ENCODE results near the gene RAB30.
"Not testable (repeated sequence)": the region's sequence is repeated elsewhere in the genome, so short reads cannot be mapped to it uniquely, and the experiment has no call there.

Gene RAB30

DNA sequence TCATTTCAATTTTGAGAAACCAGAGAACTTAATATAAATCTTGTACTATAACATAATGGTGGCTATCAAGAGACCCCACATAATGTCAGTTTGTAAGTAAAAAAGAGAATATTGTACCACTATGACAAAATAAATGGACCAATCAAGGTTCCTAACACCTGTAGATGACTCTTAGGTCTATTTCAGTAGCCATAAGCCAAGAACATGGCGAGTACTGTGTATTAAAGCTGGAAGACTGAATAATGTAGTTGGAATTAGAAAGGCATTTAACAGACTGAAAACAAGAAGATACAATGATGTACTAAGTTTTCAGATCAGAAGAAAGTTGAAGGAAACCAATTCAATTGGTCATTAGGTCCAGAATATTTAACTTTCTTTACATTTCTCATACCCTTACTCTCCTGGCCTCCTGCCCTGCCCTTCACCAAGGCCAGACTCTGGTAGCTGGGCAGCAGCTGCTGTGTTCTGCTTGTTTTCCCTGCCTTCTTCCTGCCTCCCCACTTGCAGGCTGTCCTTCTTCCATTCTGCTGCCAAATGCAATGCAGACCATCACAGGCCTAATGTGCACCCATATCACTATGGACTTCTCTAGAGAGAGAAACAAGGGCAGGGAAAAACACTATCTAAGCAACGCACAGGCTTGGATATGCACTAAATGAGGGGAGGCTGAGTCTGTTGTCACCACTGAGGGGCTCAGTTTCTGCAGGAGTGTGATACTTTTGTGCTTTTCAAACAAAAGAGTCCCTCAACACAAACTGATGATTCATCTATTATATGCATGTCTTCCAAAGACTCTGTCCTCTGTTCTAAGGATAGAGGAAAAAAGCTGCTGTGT lies 60.1 kb downstream of the RAB30 start:
- peak in 14 of 51 donors; percentile 11 to 76 (median 30) for DNase-seq

DNA sequence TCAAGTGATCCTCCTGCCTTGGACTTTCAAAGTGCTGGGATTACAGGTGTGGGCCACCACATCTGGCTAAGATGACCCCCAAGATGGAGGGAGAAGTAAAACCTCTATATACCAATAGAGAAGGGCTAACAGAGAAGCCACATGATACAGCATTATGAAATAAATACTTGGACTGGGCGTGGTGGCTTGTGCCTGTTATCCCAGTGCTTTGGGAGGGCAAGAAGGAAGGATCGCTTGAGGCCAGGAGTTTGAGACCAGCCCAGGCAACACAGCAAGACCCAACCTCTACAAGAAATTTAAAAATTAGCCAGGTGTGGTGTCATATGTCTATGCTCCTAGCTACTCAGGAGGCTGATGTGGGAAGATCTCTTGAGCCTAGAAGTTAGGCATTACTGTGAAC lies 61.7 kb downstream of the RAB30 start:
- DNase-seq = no peak

DNA sequence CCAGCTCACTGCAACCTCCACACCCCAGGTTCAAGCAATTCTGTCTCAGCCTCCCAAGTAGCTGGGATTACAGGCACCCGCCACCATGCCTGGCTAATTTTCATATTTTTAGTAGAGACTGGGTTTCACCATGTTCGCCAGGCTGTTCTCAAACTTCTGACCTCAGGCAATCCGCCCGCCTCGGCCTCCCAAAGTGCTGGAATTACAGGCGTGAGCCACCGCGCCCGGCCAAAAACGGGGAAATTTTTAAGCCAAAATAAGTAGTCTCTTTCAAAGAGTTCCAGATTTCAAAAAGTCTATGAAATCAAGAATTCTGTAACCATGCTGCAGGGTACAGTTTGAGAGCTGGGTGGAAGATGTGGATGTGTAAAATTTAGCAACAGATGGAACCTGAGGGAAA lies 62.6 kb downstream of the RAB30 start:
- DNase-seq = not testable (repeated sequence)

DNA sequence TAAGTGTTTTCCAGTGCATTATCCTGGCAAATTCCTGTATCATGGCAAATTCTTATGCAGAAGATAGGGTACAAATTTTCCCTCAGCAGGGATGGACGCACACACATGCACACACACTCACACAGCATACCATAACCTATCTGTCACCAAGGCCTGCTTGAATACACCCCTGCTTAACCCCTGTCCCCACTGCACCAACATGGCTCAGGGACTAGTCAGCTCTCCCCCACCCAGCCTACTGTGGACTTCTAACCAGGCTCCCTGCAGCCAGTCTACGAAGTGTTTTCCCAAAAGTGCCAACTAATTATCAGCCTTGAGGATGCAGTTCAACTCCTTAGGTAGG lies 63.1 kb downstream of the RAB30 start:
- DNase-seq = no peak

DNA sequence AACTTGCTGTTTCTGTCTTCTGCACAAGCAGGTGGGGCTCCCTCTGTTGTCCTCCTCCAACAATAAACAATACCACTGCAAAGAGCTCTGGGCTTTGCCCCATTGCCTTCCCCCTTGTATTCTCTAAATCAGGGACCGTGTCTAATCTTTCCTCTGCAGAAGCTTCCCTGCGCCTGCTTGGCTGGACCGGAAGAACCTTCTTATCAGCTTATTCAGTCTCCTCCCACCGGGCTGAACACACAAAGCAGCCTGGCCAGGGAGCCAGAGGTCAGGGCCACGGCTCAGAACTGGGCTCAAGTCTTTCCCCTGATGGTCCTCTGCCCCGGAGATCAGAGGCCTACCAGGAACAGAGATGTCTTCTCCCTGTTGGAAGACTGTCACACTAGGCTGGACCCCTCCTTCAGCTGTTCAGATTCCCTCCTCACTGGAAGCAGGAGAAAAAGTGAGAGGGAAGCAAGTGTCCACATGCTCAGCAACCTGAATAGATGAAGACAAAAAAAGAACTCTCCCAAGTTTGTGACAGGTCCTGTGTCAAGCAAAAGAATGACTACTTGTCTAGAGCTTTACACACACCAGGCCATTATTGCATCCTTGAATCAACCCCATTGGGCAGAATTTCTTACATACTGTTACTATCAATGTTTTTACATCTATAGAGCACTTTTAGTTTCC lies 63.7 kb downstream of the RAB30 start:
- peak in 13 of 51 donors; percentile 6 to 48 (median 28) for DNase-seq

DNA sequence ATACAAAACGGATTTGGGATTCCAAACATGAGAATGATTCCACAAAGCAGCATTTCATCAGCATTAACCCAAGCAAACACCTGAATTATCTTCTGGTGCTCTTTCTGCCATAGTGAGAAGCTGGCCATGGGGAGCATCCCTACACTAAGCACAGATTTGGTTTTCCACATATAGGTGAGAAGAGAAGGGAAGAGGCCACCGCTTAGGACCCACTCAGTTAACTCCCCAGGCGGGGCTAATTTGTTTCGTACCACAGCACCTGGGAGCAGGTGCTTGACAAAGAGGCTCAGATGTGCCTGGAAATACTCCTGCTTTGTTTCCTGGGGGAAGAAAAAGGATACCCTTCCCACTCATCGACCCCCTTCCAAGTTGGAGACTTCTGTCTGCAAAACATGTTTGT lies 64.2 kb downstream of the RAB30 start:
- DNase-seq = no peak

DNA sequence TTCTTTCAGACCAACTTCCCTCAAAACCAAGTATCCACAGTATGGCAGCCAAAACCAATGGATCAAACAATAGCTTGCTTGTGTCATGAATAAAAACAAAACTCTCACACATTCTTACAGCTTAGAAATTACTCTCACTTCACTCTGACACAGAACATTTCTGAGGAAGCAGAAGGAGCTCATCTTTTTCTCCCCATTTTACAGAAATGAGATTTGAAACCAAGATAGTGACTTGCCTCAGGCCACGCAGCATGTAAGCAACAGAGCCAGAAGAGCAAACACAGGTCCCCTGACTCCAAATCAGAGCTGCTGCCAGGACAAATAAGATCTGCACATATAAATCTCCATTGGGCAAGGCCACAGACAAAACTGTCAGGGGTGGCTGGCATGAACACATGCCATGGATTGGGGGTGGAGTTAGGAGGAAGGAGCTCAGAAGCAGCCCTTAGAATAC lies 64.8 kb downstream of the RAB30 start:
- no peak for DNase-seq

DNA sequence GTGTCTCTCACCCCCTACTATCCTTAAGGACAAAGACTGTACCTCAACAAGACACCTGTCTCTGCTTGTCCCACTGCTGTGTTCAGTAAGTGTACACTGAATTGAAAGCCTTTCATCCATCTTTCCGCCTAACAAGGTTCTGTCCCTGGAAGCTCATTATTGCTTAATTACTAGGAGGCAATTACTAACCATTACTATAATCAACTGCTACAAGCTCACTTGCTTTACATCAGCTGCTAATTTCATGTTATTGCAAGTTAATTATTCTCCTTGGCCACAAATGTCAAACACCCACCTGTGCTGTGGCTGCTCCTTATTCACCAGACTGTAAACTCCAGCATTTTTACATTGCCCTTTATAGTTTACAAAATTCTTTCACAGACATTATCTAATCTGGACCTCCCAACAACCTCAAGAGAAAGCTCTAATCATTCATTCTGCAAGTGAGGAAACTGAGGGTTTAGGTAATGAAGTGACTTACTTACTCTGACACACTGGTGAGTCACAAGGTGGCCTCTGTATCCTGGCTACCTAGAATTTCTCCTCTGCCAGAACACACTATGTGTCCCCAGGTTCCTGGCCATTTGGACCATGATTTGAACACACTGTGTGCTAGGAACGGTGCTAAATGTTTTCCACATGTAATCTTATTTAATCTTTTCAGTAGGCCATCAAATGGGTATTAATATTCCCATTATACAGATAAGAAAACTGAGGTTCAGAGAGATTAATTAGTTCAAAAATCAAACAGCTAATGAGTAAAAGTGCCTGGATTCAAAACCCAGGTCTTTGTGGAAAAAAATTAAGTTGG lies 66.7 kb downstream of the RAB30 start:
- DNase-seq = no peak

DNA sequence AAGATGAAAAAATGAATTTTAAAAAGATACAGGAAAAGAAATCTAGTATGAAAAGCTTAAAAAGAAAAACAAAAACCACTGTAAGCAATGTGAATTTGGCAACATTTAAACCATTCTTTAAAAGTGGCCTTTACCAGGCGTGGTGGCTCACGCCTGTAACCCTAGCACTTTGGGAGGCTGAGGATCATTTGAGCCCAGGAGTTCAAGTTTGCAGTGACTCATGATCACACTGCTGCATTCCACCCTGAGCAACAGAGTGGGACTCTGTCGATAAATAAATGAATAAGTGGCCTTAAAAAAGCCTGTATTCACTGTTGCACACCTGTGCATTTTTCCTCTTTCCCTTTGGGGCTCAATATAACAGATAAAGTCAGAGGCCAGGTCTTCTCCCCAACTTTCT lies 69.2 kb downstream of the RAB30 start:
- DNase-seq = no peak

DNA sequence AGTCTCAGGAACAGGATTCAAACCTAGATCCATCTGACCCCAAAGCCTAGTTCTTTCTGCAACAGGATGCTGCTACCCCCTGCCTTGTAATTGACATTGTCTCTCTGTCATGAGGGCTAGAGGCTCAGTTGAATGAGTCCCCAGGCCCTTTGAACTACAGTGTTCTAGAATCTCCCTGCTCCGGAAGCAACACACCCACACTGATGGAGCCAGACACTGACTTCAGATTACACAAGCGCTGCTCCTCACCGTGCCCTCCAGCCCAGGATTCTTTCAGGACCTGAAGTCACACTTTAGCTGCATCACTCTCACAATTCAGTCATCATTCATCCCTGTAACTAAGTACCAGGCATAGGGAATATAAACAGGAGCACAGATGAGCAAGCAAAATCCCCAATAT lies 69.6 kb downstream of the RAB30 start:
- no peak for DNase-seq

DNA sequence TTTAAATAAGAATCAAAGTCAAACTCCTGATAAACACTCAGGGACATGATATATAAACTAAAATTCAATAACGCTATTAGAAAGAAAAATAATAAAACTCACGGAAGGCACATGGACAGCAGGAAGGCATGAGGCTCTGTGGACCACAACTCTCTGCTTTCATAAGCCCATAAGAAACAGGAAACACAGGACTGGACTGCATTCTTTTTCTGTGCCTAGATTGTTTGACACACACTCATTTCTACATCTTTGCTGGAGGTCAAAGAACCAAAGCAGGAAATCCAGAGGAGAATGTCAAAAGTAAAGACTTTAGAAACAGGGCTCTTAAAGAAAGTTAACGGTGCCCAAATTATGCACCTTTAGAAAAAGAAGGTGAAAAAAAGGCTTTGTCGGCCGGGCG lies 71.3 kb downstream of the RAB30 start:
- DNase-seq = no peak

DNA sequence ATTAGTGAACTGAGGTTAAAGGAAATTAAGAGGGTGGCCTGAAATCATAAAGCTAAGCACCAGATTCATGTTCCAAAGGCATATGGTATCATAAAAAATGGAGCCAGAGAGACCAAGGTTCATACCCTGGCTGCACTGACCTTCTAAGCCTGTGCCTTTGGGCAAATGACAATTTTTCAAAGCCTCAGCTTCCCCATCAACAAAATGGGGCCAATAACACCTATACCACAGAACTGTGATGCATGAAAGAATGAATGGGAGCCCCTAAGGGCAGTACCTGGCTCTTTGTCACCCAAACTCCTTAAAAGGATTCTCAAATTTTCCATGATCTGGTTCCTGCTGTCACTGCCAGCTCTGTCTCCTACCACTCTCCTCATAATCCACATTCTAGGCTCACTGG lies 72.5 kb downstream of the RAB30 start:
- no peak for DNase-seq

DNA sequence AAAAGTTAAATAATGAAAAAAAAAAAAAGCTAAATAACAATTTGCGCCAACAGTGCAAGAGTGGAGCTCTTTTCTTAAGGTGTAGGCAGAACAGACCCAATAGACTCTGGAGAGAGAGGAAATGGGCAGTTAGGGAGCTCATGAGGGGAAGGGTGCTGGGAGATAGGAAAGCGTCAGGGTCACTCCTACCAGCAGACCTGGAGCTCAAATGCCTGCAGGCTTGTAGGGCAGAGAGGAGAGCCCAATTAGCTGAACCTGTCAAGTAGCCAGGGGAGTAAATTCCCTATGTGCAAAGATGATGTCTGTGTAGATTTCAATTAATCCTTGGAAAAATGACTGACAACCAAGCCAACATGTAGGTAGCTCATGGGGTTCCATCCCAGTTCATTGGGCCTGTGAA lies 73.0 kb downstream of the RAB30 start:
- DNase-seq = no peak

DNA sequence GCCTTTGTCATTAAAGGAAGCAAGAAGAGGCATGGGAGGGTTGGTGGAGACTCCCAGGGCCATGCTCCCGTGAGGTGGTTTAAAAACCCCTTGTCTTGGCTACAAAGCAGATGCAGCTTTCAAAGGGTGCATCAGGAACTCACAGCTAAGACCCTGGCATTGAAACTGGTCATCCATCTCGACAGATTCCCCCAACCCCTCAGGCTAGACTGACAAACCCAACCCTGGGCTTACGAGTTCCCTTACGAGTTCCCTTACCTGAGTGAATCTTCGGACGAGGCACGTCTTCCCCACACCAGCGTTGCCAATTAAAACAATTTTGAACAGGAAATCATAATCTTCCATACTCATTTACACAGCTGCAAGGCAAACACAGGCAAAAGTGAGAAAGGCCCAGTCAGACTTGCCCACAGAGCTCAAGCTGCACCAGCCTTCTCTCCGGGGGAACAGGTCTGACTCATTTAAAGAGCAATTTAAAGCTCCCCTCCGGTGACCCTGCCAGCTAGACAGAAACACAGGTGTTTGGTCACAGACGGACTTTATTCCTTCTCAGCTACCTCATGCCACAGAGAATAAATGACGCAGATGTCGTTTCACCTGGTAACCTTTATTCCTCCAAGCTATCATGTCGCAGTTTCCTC lies 74.6 kb downstream of the RAB30 start:
- DNase-seq = peak in 1 of 51 donors; percentile 38

DNA sequence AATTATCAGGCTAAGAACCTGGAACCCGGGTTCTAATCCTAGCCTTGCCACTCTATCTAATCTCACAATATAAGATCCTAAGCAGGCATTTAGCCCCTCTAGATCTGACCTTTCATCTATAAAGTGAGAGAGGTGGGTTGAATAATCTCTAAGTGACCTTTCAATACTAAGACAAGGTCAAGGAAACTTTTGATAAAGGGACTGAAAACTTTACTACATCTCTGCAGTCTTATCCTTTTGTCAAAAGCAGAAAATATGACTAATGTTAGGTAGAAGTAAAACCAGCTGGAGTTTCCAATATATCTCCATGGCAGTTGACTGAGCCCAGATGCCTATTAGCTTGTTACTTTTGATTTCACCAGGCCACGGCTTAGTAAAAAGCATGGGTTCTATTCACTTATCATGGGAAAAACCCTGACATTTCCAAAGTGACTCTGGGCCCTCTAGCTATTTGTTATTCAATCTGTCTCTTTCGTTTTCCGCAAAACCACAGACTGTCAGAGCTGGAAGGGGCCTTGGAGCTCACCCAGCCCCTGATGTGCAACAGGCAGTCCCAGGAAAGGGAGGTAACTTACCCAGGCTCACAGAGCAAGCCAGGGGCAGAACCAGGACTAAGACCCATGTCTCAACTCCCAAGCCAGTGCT lies 75.8 kb downstream of the RAB30 start:
- DNase-seq = peak in 3 of 51 donors; percentile 11 to 20 (median 11)

DNA sequence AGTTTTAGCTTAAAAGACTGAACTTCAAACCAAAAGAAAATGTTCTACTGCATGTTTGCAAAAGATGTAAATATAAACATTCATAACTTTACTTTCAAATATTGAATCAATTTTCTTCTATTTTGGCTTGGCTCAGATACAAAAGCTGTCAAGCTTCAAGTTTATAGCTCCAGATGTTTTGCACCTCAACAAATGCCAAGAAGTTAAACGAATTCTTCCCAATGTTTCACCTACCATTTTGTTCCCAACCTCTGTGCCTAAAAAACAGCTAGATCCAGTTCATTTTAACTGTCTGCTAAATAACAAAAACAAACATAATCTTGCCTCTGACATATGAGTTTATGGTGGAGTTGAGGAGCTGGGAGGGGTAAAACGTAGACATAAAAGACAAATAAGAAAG lies 76.5 kb downstream of the RAB30 start:
- no peak for DNase-seq

DNA sequence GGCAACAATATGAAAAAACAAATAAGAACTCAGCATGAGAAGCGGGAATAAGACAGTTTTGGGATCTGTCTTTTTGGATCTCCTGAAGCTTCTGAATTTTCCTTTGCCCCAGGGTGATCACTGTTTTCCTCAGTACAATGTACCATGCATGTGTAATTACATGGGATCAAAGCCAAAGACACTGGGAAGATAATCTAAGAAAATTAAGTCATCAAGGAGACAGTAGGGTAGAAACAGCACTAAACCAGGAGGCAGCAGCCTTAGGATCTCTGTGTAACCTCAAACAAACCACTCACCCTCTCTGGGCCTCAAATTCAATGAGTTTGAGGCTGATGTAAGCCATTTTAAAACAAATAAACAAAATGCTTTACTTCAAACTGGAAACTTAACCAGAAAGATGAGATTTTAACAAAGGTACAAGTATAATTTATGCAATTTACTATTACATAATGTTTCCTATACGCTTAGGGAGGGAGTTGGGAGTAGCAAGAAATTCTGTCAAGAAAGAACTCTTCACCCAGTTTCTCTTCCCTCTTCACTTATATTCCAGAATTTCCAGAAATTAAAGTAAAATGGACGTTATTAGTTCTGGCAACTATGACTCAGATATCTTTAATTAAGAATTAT lies 77.0 kb downstream of the RAB30 start:
- DNase-seq = no peak

DNA sequence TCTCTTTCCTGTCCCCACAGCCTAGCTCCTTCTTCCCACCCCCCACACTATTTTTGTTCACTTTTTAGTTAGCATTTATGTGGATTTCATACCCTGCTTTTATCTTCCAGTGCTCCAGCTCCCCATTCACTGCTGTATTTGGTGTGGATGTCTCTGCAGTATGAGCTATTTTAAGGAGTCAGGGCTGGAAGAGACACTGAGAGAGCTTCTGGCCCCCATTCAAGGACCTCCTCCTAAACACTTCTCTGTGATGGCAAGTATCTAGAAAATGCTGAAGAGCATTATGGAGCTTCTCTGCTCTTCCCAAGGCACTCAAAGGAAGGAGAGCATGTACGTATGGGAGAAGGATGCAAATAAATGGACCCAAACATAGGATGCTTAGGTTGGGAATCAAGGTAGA lies 79.5 kb downstream of the RAB30 start:
- DNase-seq = peak in 1 of 51 donors; percentile 10

DNA sequence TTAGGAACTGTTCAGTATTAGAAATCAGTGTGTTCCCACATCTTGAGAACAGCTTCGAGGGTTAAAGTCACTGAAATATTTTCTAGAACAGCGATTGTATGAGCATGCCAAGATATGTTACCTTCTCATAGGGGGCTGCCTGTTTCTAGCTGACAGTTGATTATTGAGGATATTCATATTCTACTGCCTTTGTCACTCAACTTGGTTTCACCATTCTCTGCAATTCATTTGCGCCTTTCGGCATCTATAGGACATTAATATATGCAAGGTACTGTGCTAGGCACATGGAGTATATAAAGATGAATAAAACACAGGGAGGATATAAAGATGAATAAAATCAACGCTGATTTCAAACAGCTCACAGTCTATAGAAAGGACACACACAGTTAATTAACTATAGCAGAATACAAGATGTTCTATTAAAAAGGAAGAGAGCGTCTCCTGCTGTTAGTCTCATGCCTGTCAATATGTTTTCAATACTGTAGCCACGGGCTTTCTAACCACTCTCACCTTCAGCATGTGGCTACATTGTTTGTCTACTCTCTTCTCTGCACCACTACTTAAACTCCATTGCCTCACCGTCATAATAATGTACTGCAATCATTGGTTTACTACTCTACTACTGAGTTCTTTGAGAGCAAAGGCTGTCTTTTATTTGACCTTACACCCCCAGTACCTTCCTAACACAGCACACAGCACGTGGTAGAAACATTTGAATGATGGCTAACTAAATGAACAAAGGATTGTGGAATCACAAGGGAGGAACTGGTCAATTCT lies 81.9 kb downstream of the RAB30 start:
- DNase-seq = peak in 1 of 51 donors; percentile 22
